HepG2 (cell line): ENCODE measurements around the gene CPEB3. TPM values are rescaled to one million over a fixed set of nuclear protein-coding genes. Genes with fewer than 3 reads are reported as not detected.

Experiments used
- ARNTL ChIP-seq: sonication (generic); formaldehyde crosslinking; IDR thresholded peaks from 2 replicates; pipeline ENCODE4 v1.4.0; 2020; ENCODE audit warnings: mild to moderate bottlenecking, missing genetic modification reagents
- BRCA1 ChIP-seq: sonication (generic); formaldehyde crosslinking; IDR thresholded peaks from 2 replicates; pipeline ENCODE4 v1.4.0; 2020; ENCODE audit warnings: missing genetic modification reagents
- BRF2 ChIP-seq: sonication (generic); formaldehyde crosslinking; IDR thresholded peaks from 2 replicates; pipeline ENCODE4 v1.8.1; 2022; ENCODE audit warnings: mild to moderate bottlenecking, missing genetic modification reagents
- CENPT ChIP-seq: sonication (generic); formaldehyde crosslinking; IDR thresholded peaks from 2 replicates; pipeline ENCODE4 v1.8.0; 2022; ENCODE audit warnings: low read depth, mild to moderate bottlenecking, moderate library complexity, missing genetic modification reagents
- CREB3 ChIP-seq: sonication (generic); formaldehyde crosslinking; IDR thresholded peaks from 2 replicates; pipeline ENCODE4 v1.5.0; 2020; ENCODE audit warnings: missing genetic modification reagents
- GATAD2A ChIP-seq: IDR thresholded peaks from 2 replicates; pipeline ENCODE4 v1.6.1; 2016
- HMGA1 ChIP-seq: sonication (generic); formaldehyde crosslinking; conservative IDR thresholded peaks from 2 replicates; pipeline ENCODE4 v1.4.0; 2020; ENCODE audit warnings: missing genetic modification reagents
- ISX ChIP-seq: sonication (generic); formaldehyde crosslinking; conservative IDR thresholded peaks from 2 replicates; pipeline ENCODE4 v1.5.0; 2020; ENCODE audit warnings: missing genetic modification reagents
- KLF15 ChIP-seq: sonication (generic); formaldehyde crosslinking; IDR thresholded peaks from 2 replicates; pipeline ENCODE4 v1.8.1; 2023; ENCODE audit warnings: borderline replicate concordance, mild to moderate bottlenecking, inconsistent platforms, missing genetic modification reagents, mixed read lengths
- KMT2A ChIP-seq: sonication (generic); formaldehyde crosslinking; IDR thresholded peaks from 2 replicates; pipeline ENCODE4 v1.4.0; 2020; ENCODE audit warnings: missing genetic modification reagents
- MATR3 ChIP-seq: sonication (generic); formaldehyde crosslinking; IDR thresholded peaks from 2 replicates; pipeline ENCODE4 v1.4.0; 2020; ENCODE audit warnings: missing genetic modification reagents
- MYC ChIP-seq: sonication (generic); formaldehyde crosslinking; IDR thresholded peaks from 2 replicates; pipeline ENCODE4 v1.9.0; 2021; ENCODE audit warnings: missing genetic modification reagents, borderline replicate concordance
- MYPOP ChIP-seq: sonication (generic); formaldehyde crosslinking; IDR thresholded peaks from 2 replicates; pipeline ENCODE4 v1.8.1; 2023; ENCODE audit warnings: mild to moderate bottlenecking, moderate library complexity, missing genetic modification reagents
- NCOA2 ChIP-seq: sonication (generic); formaldehyde crosslinking; IDR thresholded peaks from 2 replicates; pipeline ENCODE4 v1.8.0; 2022; ENCODE audit warnings: inconsistent platforms
- PATZ1 ChIP-seq: sonication (generic); formaldehyde crosslinking; IDR thresholded peaks from 2 replicates; pipeline ENCODE4 v1.4.0; 2020; ENCODE audit warnings: missing genetic modification reagents
- PCBP1 ChIP-seq: fragments of 200-400 bp; formaldehyde crosslinking; IDR thresholded peaks from 2 replicates; pipeline ENCODE4 v1.6.1; 2017; ENCODE audit warnings: mild to moderate bottlenecking, low read depth, low read length, borderline replicate concordance
- RARG ChIP-seq: sonication (generic); formaldehyde crosslinking; IDR thresholded peaks from 2 replicates; pipeline ENCODE4 v1.4.0; 2020; ENCODE audit warnings: low read depth, mild to moderate bottlenecking, missing genetic modification reagents
- STAT5B ChIP-seq: sonication (generic); formaldehyde crosslinking; IDR thresholded peaks from 2 replicates; pipeline ENCODE4 v1.4.0; 2020; ENCODE audit warnings: missing genetic modification reagents
- ZBTB26 ChIP-seq: IDR thresholded peaks from 2 replicates; pipeline ENCODE4 v1.6.1; 2016; ENCODE audit warnings: missing compliant biosample characterization, missing genetic modification reagents, borderline replicate concordance
- ZFYVE20 ChIP-seq: sonication (generic); formaldehyde crosslinking; IDR thresholded peaks from 2 replicates; pipeline ENCODE4 v1.8.0; 2023; ENCODE audit warnings: low read depth, mild to moderate bottlenecking, moderate library complexity, missing genetic modification reagents, borderline replicate concordance
- ZNF235 ChIP-seq: sonication (generic); formaldehyde crosslinking; IDR thresholded peaks from 2 replicates; pipeline ENCODE4 v1.8.1; 2023; ENCODE audit warnings: mild to moderate bottlenecking, missing genetic modification reagents, borderline replicate concordance
- ZNF34 ChIP-seq: sonication (generic); formaldehyde crosslinking; IDR thresholded peaks from 2 replicates; pipeline ENCODE4 v1.4.0; 2020; ENCODE audit warnings: mild to moderate bottlenecking, missing genetic modification reagents, borderline replicate concordance
- ZNF501 ChIP-seq: sonication (generic); formaldehyde crosslinking; IDR thresholded peaks from 2 replicates; pipeline ENCODE4 v1.5.1; 2020; ENCODE audit warnings: mild to moderate bottlenecking, moderate library complexity, missing genetic modification reagents
- ZNF552 ChIP-seq: sonication (generic); formaldehyde crosslinking; IDR thresholded peaks from 2 replicates; pipeline ENCODE4 v1.9.0; 2022; ENCODE audit warnings: missing genetic modification reagents, mild to moderate bottlenecking, borderline replicate concordance
- ZNF674 ChIP-seq: sonication (generic); formaldehyde crosslinking; IDR thresholded peaks from 2 replicates; pipeline ENCODE4 v1.5.0; 2020; ENCODE audit warnings: low read depth, mild to moderate bottlenecking, missing genetic modification reagents
- polyA plus RNA-seq, 8 experiments: library from polyadenylated mRNA; depleted of rRNA in 3 of 8; stranded (reverse) in 7 of 8; unstranded in 1 of 8; fragments of >200 nt; fragmentation: Illumina TruSeq in 4 of 8; extraction: Trizol in 4 of 8; gene quantifications; 2 replicates each; pipeline versions ENCODE4 v1.2.1 to v1.2.3, GENCODE V29; 2011 to 2016; ENCODE audit warnings: low read depth in 4 of 8, missing spikeins in 1 of 8, mixed read lengths in 1 of 8; ENCODE audit not compliant: insufficient read depth in 1 of 8
- total RNA-seq, 5 experiments: library from RNA; depleted of rRNA; stranded (reverse); fragments of >200 nt; fragmentation: Illumina TruSeq; extraction: Trizol; gene quantifications; 2 replicates each; pipeline ENCODE4 v1.2.3, GENCODE V29; 2016; ENCODE audit warnings: low read depth in 1 of 5

Gene CPEB3
- total and polyA plus RNA-seq, 2 of the 13 experiments (the other 11 are each of a cell fraction or from before 2014, with no cell fraction given), result 0.66 to 0.70 TPM

GRCh38 chr10:92113911-92114600 is 176.8 kb downstream of the CPEB3 start (continued):
- TF ChIP-seq ZNF34 (CRISPR knock-in tag) (no peak), ZNF674 (CRISPR knock-in tag) (no peak), CREB3 (CRISPR knock-in tag) (no peak), KMT2A (no peak), ZNF501 (CRISPR knock-in tag) (no peak), ZNF235 (no peak), ISX (CRISPR knock-in tag) (no peak), STAT5B (no peak), BRF2 (no peak), ZNF552 (CRISPR knock-in tag) (no peak), HMGA1 (CRISPR knock-in tag) (no peak), KLF15 (CRISPR knock-in tag) (no peak), MYPOP (CRISPR knock-in tag) (no peak), PCBP1 (no peak), MATR3 (no peak), RARG (no peak), ZBTB26 (CRISPR knock-in tag) (peak; percentile 97), GATAD2A (CRISPR knock-in tag) (peak; percentile 83), MYC (CRISPR knock-in tag) (no peak), ARNTL (CRISPR knock-in tag) (no peak), NCOA2 (CRISPR knock-in tag) (peak; percentile 88), ZFYVE20 (CRISPR knock-in tag) (no peak), CENPT (no peak), BRCA1 (CRISPR knock-in tag) (no peak), PATZ1 (CRISPR knock-in tag) (no peak; the same call in 1 of the 2 replicates)
